ENCODE measurements around the gene NPPC.

DNA sequence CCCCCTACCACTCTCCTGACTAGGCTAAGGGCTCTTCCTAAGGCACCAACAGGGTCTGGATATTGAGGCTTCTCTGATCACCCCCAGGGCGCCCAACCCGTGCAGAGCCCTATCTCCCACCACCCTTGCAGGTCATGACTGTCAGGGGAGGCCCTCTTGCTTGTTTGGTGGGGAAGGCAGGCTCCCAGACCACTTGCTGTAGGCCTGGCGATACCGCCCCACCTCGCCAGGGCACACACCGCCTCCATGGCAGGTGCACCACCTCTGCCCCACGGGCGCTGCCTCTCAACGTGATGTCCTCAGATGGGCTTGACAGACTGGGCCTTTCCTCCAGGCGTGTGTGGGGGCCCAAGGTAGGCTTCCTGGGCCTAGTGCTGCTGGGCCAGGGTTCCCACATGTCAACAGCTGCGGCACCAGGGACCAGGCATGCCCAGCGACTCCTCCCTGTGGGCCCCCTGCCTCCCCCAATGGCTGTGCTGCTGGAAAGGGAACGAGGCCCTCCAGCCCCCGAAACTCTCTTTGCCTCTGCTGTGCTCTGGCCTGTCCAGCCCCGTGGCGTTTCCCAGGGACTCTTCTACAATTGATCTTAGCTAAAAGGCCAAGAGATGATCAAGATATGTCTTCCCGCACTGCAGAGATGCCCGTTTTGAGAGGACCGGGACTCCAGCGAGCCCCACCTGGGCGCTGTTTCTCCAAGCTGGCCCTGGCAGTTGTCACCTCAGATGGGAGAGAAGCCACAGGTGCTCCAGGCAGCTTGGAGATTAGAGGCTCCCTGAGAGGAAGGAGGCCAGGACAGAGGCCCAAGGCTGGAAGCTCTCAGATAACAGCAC, 7.5 kb downstream of the NPPC start:
- no peak for TF ChIP-seq EZH2phosphoT487 (IDR thresholded peaks at IDR 0.05; ENCODE audit: insufficient read depth, low read depth)
- no peak for TF ChIP-seq EZH2 (IDR thresholded peaks at IDR 0.05; ENCODE audit: insufficient read depth, poor library complexity, severe bottlenecking)

Data from GM23248 (cell line).